ENCODE measurements around the gene NHS.

Gene NHS

GRCh38 chrX:17622331-17622730 is 247.3 kb downstream of the NHS start:
- DNase-seq (ENCODE audit: low read depth in 2 of 2), result no peak

DNA sequence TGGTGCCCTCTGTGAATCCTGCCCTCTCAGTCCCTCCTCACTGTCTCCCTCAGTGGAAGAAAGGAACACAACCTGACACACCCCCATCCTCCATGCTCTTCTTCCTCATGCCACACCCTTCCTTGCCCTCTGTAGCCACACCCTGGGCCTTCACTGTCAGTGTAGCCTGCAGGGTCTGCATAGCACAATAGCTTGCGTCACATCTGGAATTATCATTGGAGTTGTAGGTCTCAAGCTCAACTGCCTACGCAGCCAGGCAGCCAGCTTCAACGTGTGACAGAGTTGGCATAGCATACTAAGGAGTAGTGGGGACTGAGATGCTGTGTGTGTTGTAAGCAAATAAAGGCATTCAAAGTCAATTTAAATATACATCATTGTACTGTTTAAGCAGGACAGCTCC is 248.8 kb downstream of the NHS start:
- DNase-seq (ENCODE audit: low read depth in 2 of 2), result no peak

DNA sequence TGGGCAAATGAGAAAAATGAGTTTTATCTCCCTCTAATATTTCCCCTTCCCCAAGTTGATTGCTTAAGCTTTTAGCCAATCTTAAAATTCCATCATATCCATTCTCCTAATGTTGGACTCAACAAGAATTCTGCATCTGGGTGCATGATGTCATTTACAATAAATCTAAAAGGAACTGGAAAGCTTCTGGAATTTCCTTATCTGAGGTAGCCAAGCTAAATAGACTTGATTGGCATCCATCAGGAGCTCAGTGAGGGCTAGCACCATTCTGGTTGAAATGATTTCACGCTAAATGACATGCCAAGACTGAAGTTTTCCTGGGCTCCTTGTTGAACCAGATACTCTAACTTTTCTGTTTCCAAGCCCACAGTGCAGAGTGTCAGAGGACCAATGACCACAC is 252.0 kb downstream of the NHS start:
- no peak for DNase-seq (ENCODE audit: low read depth in 2 of 2)

GRCh38 chrX:17628976-17629375 is 254.0 kb downstream of the NHS start:
- DNase-seq (ENCODE audit: low read depth in 2 of 2), result no peak

DNA sequence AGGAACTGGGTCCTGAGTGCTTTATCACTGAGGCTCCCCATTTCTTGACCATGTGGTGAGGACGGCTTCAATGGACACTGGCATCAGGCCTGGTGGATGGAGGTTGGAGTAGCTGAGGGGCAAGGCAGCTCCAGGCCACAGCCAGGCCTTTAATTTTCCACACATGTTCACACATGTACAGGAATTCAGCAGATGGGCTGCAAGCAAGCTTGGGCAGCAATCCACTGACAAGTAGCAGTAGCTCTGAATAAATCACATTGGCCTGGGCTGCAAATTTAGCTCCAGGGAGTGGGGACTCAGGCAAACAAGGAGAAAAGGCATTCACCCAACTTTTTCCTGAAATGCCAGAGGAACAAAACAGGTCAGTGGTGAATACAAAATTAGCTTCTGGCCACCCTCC is 254.5 kb downstream of the NHS start:
- DNase-seq (ENCODE audit: low read depth in 2 of 2), result no peak

DNA sequence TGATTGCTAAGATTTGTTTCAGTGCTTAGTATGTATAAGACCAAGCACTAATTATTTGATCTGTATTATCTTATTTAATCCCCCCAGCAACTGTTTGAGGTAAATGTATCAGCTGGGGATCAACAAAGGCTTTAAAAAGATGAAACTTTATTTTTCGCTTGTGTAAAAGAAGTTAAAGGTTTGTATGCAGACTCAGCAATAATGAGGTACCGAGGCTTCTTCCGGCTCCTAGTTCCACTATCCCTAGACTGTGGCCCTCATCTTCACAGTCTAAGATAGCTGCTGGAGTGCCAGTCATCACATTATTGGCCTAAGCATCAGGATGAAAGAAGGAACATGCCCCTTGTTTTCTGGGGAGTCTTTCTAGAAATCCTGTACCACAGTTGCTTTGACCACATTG is 256.6 kb downstream of the NHS start:
- no peak for DNase-seq (ENCODE audit: low read depth in 2 of 2)

DNA sequence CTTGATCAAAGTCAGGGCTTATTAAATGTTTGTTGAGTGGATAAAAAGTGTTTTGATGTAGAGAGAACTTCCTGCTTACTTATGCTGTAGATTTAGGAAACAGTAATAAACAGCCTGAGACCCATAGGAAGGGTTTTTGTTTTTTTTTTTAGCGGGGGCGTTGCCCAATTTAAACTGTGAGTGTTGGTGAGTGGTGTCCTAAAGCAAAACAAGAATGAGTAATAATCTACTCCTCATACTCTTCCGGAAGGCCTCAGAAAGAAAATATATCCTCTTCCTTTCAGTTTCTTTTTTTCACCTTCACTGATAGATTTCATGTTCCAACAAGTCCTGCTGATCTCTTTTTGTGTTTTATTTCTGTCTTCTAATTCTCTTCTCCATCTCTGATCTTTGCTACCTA is 257.9 kb downstream of the NHS start:
- DNase-seq (ENCODE audit: low read depth in 2 of 2), result no peak

GRCh38 chrX:17633546-17633945 is 258.5 kb downstream of the NHS start:
- DNase-seq (ENCODE audit: low read depth in 2 of 2), result no peak

GRCh38 chrX:17634542-17635207 is 259.7 kb downstream of the NHS start:
- DNase-seq (ENCODE audit: low read depth in 2 of 2), result no peak

DNA sequence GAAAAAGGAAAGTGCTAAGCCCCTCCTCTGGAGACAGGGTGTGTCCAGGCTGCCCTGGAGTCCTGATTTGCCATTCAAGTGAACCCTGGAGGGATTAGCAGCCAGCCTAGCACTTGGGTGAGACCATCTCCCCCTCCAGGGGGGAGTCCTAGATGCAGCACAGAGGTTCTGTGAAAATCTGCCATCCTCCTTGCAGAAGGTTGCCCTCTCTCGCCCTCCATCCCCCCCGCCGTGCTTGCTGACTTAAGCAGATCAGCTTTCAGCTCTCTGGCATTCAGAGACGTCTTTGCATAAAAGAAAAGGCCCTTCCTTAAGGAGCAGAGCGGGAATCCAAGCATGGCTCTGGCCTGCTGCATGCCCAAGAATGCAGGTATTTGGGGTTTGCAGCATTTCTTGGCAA is 260.2 kb downstream of the NHS start:
- no peak for DNase-seq (ENCODE audit: low read depth in 2 of 2)

DNA sequence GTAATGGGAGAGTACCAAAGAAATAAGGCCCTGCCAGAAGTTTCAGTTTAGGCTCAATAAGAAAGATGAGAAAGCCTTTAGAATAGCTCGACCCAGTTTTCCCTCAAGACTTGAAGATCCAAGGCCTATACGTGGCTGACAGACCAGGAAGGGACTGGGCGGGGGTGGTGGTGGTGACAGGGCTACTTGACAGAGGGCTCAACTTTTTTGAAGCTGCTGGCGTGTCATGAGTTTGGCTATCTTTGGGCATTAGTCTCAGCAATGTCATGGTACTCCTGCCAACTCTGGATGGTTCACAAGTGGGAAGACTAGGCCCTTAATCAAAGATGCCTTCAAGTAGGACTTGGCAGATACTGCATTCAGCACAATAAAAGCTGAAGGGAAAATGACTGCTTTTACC is 262.2 kb downstream of the NHS start:
- DNase-seq (ENCODE audit: low read depth in 2 of 2), result no peak

DNA sequence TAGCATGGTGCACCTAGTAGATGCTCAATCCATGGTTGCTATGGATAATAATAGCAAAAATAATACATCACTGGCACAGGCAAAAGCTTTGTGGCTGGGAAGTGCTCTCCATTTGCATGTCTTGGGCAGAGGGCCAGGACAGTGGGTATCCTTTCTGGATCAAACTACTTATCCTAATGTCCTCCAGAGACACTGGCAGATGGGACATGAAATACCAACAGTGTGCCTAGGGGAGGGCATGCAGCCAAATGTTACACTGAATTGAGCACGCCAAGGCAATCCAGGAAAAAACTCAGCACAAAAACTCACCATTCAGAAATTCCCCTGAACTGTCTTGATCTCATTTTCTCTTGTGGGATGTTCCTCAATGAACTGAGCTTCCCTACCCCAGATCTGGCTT is 263.7 kb downstream of the NHS start:
- DNase-seq (ENCODE audit: low read depth in 2 of 2), result no peak

GRCh38 chrX:17642891-17643290 is 267.9 kb downstream of the NHS start:
- DNase-seq (ENCODE audit: low read depth in 2 of 2), result no peak

- no peak for DNase-seq (ENCODE audit: low read depth in 2 of 2)
Observed at GRCh38 chrX:17643528-17643927, 268.5 kb downstream of the NHS start.

DNA sequence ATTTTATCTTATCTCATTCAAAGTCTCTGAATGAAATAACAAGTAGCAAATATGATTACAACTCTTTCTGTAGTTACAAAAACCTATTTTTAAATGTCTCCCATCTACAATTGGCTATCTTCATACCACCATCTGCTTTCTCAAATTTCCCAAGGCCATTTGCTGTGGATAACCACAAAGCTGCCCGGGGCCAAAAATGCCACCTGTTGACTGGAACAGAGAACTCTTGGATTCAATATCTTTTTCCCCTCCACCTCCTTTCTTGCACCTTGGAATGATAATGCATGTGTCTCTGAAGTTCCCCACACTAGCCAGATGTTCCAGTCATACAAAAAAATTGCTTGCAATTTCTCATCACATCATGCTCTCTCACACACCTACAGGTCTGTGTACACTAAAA is 269.0 kb downstream of the NHS start:
- no peak for DNase-seq (ENCODE audit: low read depth in 2 of 2)

- peak; percentile 5 to 32 for DNase-seq (ENCODE audit: low read depth in 2 of 2)
Observed at GRCh38 chrX:17654116-17654515, 279.1 kb downstream of the NHS start.

GRCh38 chrX:17655211-17656034 is 280.4 kb downstream of the NHS start:
- no peak for DNase-seq (ENCODE audit: low read depth in 2 of 2)

DNA sequence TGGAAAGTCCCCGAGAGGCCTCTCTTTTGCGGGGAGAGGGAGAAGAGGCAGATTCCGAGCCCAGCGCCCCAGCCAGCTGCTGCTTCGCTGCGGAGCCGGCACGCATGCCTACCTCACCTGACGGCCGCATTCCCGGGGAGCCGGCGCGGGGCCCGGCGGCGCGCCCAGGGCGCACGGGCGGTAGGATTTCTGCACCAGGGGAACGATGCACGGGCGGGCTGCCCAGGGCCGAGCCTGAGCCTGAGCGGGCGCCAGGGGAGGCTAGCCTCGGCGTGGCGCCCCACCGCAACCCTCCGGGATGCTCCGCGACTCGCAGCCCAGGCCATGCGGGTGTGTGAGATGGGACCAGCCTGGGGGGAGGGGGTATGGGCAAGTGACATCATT is 281.0 kb downstream of the NHS start:
- DNase-seq (ENCODE audit: low read depth in 2 of 2), result no peak

DNA sequence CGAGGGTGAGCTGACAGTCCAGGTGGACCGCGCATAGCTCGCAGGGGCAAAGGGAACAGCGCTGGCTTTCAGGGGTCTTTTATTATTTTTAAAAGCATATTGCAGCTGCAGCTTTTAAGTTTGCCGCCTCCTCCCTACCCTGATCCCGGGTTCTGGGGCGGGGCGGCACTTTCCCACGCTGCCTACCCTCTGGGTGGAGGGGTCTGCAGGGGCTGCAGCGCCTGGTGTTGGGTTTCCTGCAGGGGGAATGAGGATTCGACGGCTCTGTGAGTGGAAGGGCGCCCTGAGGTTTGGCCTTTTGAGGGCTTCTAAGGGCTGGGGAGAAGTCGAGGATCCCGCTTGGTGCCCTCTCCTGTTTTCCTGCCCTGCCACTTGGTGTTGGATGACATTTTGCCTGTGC is 281.6 kb downstream of the NHS start:
- no peak for DNase-seq (ENCODE audit: low read depth in 2 of 2)

DNA sequence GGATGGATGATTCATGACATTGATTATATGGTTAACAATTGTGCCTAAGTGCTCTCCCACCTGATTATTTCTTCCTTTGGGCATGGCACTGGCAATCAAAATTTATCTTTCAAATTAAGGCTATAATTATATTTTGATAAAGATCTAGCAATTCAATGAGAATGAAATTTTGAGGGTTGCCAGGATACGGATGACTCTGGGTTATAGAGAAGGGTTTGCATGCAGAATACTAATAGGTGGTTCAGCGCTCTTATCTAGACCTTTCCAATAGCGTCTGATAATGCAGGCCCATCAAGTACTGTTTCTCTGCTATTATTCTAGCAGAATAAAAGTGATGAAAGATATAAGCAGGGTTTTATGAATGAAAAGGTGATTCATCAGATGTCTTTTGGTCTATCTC is 287.4 kb downstream of the NHS start:
- DNase-seq (ENCODE audit: low read depth in 2 of 2), result no peak

DNA sequence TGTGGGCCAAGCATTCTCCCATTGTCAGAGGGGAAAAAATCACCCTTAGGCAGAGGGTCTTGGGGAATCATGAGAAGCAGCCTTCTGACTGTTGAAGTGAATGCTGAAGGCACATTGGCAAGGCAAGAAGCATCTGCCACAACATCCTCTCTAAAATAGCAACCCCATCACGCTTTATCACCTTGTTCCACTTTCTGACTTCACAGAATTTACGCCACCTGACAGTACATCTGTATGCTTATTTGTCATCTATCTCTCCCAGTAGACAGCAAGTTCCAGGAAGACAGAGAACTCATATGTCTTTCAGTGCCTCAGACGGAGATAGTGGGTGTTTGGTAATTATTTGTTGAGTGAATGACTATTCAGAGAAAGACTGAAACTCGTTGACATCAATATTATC is 293.9 kb downstream of the NHS start:
- no peak for DNase-seq (ENCODE audit: low read depth in 2 of 2)

GRCh38 chrX:17669458-17669857 is 294.5 kb downstream of the NHS start:
- no peak for DNase-seq (ENCODE audit: low read depth in 2 of 2)

DNA sequence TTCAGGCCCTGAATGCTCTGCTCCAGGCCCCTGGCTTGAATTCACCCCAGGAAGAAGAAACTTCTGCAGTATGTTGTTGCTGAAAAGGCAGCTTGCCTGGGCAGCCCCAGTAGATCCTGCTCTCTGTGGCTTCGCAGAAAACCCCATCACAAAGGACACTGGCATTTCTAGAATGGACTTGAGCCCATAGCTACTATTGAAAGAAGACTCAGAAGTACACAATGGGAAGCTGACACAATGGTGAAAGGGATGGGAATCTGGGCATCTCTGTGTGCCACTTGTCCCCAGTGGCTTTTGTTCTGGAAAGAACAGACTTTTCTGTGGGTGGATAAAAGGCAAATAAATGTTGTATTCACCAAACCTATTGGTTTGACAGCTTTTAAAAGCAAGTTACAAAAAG is 294.9 kb downstream of the NHS start:
- DNase-seq (ENCODE audit: low read depth in 2 of 2), result no peak

DNA sequence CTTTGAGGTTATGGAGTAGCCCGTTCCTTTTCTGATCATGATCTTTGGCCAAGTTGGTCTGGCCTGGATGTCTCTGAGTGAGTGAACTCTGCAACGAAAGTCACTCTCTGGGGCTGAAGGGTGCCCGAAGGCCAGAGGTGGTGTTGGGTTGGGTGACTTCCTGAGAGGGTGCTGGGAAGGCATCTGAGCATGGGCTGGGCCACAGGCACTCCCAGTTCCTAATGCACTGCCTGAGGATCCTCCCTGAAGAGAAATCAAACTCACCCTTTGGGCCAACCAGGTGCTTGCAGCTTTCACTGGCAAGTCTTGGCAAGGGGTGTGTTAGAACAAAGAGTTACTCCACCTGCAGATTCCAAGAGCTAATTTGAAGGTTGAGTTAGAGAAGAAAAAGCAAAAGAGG is 295.9 kb downstream of the NHS start:
- no peak for DNase-seq (ENCODE audit: low read depth in 2 of 2)
